SK-N-SH (cell line): ENCODE data around the gene SAE1.

Source experiments
- EP300 ChIP-seq, 2 experiments: IDR thresholded peaks; 2 replicates each; pipeline versions ENCODE4 v1.4.0 to v1.6.1; 2012; ENCODE audit warnings: borderline replicate concordance in 1 of 2, low read depth in 1 of 2, low read length in 1 of 2
- FOXJ3 ChIP-seq: sonication (generic); formaldehyde crosslinking; IDR thresholded peaks from 2 replicates; pipeline ENCODE4 v1.5.1; 2020; ENCODE audit warnings: mild to moderate bottlenecking, missing genetic modification reagents
- PBX3 ChIP-seq: IDR thresholded peaks from 2 replicates; pipeline ENCODE4; 2012
- POLR2AphosphoS5 ChIP-seq: IDR thresholded peaks from 2 replicates; pipeline ENCODE4 v1.6.1; 2012; ENCODE audit warnings: low read depth, low read length
- SIN3A ChIP-seq: IDR thresholded peaks from 2 replicates; pipeline ENCODE4 v1.6.1; 2012; ENCODE audit warnings: low read depth, mild to moderate bottlenecking, low read length, moderate library complexity, borderline replicate concordance
- SMC3 ChIP-seq: IDR thresholded peaks from 2 replicates; pipeline ENCODE4 v1.6.1; 2012; ENCODE audit warnings: low read depth, low read length, improper control_type of control experiment
- TAF1 ChIP-seq: IDR thresholded peaks from 2 replicates; pipeline ENCODE4 v1.6.1; 2012; ENCODE audit warnings: low read depth, mild to moderate bottlenecking, low read length, moderate library complexity, borderline replicate concordance
- TEAD4 ChIP-seq: IDR thresholded peaks from 2 replicates; pipeline ENCODE4 v1.4.0; 2012; ENCODE audit warnings: mild to moderate bottlenecking, borderline replicate concordance; ENCODE audit not compliant: insufficient read depth
- YY1 ChIP-seq: IDR thresholded peaks from 2 replicates; pipeline ENCODE4 v1.4.0; 2012; ENCODE audit warnings: low read depth, mild to moderate bottlenecking
- TF ChIP-seq, protein P1 (sequence below): fragments of 200-600 bp; sonication (generic); IDR thresholded peaks from 2 replicates; pipeline ENCODE4 v1.6.1; 2017; ENCODE audit warnings: antibody characterized with exemption, mild to moderate bottlenecking, moderate library complexity
- TF ChIP-seq, protein P2 (sequence below): IDR thresholded peaks from 2 replicates; pipeline ENCODE4 v1.6.1; 2012; ENCODE audit warnings: mild to moderate bottlenecking, low read depth, low read length, moderate library complexity
- TF ChIP-seq, protein P3 (sequence below): fragments of 150-350 bp; IDR thresholded peaks from 2 replicates; pipeline ENCODE4 v1.6.1; 2016; ENCODE audit warnings: mild to moderate bottlenecking, low read depth, low read length
- TF ChIP-seq, protein P4 (sequence below): fragments of 150-350 bp; IDR thresholded peaks from 2 replicates; pipeline ENCODE4 v1.6.1; 2017; ENCODE audit warnings: antibody characterized with exemption, low read length, low read depth, borderline replicate concordance

GRCh38 chr19:47197141-47197540 is 66.5 kb downstream of the SAE1 start:
- TF ChIP-seq, protein P1, sequence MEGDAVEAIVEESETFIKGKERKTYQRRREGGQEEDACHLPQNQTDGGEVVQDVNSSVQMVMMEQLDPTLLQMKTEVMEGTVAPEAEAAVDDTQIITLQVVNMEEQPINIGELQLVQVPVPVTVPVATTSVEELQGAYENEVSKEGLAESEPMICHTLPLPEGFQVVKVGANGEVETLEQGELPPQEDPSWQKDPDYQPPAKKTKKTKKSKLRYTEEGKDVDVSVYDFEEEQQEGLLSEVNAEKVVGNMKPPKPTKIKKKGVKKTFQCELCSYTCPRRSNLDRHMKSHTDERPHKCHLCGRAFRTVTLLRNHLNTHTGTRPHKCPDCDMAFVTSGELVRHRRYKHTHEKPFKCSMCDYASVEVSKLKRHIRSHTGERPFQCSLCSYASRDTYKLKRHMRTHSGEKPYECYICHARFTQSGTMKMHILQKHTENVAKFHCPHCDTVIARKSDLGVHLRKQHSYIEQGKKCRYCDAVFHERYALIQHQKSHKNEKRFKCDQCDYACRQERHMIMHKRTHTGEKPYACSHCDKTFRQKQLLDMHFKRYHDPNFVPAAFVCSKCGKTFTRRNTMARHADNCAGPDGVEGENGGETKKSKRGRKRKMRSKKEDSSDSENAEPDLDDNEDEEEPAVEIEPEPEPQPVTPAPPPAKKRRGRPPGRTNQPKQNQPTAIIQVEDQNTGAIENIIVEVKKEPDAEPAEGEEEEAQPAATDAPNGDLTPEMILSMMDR, result no peak
- TF ChIP-seq, protein P2, sequence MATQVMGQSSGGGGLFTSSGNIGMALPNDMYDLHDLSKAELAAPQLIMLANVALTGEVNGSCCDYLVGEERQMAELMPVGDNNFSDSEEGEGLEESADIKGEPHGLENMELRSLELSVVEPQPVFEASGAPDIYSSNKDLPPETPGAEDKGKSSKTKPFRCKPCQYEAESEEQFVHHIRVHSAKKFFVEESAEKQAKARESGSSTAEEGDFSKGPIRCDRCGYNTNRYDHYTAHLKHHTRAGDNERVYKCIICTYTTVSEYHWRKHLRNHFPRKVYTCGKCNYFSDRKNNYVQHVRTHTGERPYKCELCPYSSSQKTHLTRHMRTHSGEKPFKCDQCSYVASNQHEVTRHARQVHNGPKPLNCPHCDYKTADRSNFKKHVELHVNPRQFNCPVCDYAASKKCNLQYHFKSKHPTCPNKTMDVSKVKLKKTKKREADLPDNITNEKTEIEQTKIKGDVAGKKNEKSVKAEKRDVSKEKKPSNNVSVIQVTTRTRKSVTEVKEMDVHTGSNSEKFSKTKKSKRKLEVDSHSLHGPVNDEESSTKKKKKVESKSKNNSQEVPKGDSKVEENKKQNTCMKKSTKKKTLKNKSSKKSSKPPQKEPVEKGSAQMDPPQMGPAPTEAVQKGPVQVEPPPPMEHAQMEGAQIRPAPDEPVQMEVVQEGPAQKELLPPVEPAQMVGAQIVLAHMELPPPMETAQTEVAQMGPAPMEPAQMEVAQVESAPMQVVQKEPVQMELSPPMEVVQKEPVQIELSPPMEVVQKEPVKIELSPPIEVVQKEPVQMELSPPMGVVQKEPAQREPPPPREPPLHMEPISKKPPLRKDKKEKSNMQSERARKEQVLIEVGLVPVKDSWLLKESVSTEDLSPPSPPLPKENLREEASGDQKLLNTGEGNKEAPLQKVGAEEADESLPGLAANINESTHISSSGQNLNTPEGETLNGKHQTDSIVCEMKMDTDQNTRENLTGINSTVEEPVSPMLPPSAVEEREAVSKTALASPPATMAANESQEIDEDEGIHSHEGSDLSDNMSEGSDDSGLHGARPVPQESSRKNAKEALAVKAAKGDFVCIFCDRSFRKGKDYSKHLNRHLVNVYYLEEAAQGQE, result no peak
- TF ChIP-seq TAF1 (no peak), TEAD4 (no peak), FOXJ3 (CRISPR knock-in tag) (no peak), EP300 (IDR thresholded peaks at IDR 0.05; ENCODE audit: borderline replicate concordance in 1 of 2, low read depth in 1 of 2, low read length in 1 of 2) (no peak), SIN3A (no peak), SMC3 (no peak), PBX3 (no peak), YY1 (no peak), POLR2AphosphoS5 (no peak)
- TF ChIP-seq, protein P3, sequence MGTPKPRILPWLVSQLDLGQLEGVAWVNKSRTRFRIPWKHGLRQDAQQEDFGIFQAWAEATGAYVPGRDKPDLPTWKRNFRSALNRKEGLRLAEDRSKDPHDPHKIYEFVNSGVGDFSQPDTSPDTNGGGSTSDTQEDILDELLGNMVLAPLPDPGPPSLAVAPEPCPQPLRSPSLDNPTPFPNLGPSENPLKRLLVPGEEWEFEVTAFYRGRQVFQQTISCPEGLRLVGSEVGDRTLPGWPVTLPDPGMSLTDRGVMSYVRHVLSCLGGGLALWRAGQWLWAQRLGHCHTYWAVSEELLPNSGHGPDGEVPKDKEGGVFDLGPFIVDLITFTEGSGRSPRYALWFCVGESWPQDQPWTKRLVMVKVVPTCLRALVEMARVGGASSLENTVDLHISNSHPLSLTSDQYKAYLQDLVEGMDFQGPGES, result no peak
- TF ChIP-seq, protein P4, sequence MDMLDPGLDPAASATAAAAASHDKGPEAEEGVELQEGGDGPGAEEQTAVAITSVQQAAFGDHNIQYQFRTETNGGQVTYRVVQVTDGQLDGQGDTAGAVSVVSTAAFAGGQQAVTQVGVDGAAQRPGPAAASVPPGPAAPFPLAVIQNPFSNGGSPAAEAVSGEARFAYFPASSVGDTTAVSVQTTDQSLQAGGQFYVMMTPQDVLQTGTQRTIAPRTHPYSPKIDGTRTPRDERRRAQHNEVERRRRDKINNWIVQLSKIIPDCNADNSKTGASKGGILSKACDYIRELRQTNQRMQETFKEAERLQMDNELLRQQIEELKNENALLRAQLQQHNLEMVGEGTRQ, result no peak
